Measurements from ENCODE around the gene RNF13. TPM values are rescaled to one million over a fixed set of nuclear protein-coding genes. Genes with fewer than 3 reads are reported as not detected.
A peak's percentile ranks its signal among the peaks of the same experiment; 100 is the strongest.

RNF13 gene
- 100 to 1,000 TPM in 1 of 2 donors, 10 to 100 TPM in 1; 77.3 to 105 TPM for total RNA-seq

GRCh38 chr3:149812606-149813366 lies at the start of gene RNF13:
TSS of gene RNF13 (plus strand) at chr3:149813215. CDS start at chr3:149846027, 32,812 bp downstream.
- WGBS, result under 1% methylated on average over 47 of the region's 56 CpGs
- intact Hi-C loops (cut with DNase I), result loop anchor here (5.0 to 10.0 kb wide), 2 partner anchors 50 to 158 kb away; partner anchors contain the start of gene WWTR1
- H3K4me3 ChIP-seq, result peak within 1 kb of the TSS; percentile 62 to 82
- no peaks in the 10 kb centered on the region for H3K9me3 ChIP-seq
- H3K27ac ChIP-seq, result peak within 1 kb of the TSS; percentile 96 to 97
- TF ChIP-seq POLR2AphosphoS5 (IDR thresholded peaks at IDR 0.05) (peak; percentile 85), POLR2A (IDR thresholded peaks at IDR 0.05) (peak; percentile 66), CTCF (IDR thresholded peaks at IDR 0.05) (no peak)
- no peaks in the 10 kb centered on the region for H3K36me3 ChIP-seq
- peak; percentile 98 for DNase-seq (ENCODE audit: low spot score)
- H3K4me1 ChIP-seq (replicated peaks), result no peaks in the 10 kb centered on the region
- no peaks in the 10 kb centered on the region for H3K27me3 ChIP-seq (replicated peaks; ENCODE audit: insufficient read depth)

- Histone ChIP-seq H3K27ac (no peak overlapping the region), H3K4me3 (no peak overlapping the region), H3K27me3 (replicated peaks; ENCODE audit: insufficient read depth) (no peaks in the 10 kb centered on the region), H3K36me3 (no peaks in the 10 kb centered on the region), H3K9me3 (no peaks in the 10 kb centered on the region), H3K4me1 (replicated peaks) (no peaks in the 10 kb centered on the region)
- WGBS, result 75% methylated on average over 3 of the region's 3 CpGs
- no peak for DNase-seq (ENCODE audit: low spot score)
- intact Hi-C loops (cut with DNase I), result loop anchor here (5.0 kb wide), 2 partner anchors 49 to 204 kb away; partner anchors contain the start of gene RNF13
- TF ChIP-seq POLR2AphosphoS5 (IDR thresholded peaks at IDR 0.05) (no peak), CTCF (IDR thresholded peaks at IDR 0.05) (no peak), POLR2A (IDR thresholded peaks at IDR 0.05) (no peak)
Observed at GRCh38 chr3:149763565-149764195, 49.3 kb upstream of the RNF13 start.

GRCh38 chr3:149764302-149764701 lies 48.7 kb upstream of the RNF13 start:
- TF ChIP-seq POLR2AphosphoS5 (IDR thresholded peaks at IDR 0.05) (no peak), POLR2A (IDR thresholded peaks at IDR 0.05) (no peak), CTCF (IDR thresholded peaks at IDR 0.05) (no peak)

GRCh38 chr3:149765762-149766334 lies 47.2 kb upstream of the RNF13 start:
- no peaks in the 10 kb centered on the region for H3K36me3 ChIP-seq
- no peaks in the 10 kb centered on the region for H3K27me3 ChIP-seq (replicated peaks; ENCODE audit: insufficient read depth)
- H3K4me3 ChIP-seq, result no peak overlapping the region
- H3K4me1 ChIP-seq (replicated peaks), result no peaks in the 10 kb centered on the region
- H3K27ac ChIP-seq, result no peak overlapping the region
- intact Hi-C loops (cut with DNase I), result no loop called here
- TF ChIP-seq POLR2A (IDR thresholded peaks at IDR 0.05) (no peak), CTCF (IDR thresholded peaks at IDR 0.05) (peak in 2 of 4 experiments; percentile 48 to 55), POLR2AphosphoS5 (IDR thresholded peaks at IDR 0.05) (no peak)
- DNase-seq (ENCODE audit: low spot score), result no peak
- no peaks in the 10 kb centered on the region for H3K9me3 ChIP-seq
- WGBS, result 58% methylated on average over 2 of the region's 2 CpGs

More at GRCh38 chr3:149764302-149764701, 48.7 kb upstream of the RNF13 start:
- no peak overlapping the region for H3K4me3 ChIP-seq
- H3K4me1 ChIP-seq (replicated peaks), result no peaks in the 10 kb centered on the region
- H3K27me3 ChIP-seq (replicated peaks; ENCODE audit: insufficient read depth), result no peaks in the 10 kb centered on the region
- intact Hi-C loops (cut with DNase I), result loop anchor here (5.0 kb wide), 2 partner anchors 48 to 203 kb away; partner anchors contain the start of gene RNF13
- WGBS, result 47% methylated on average over 1 of the region's 1 CpG
- no peak overlapping the region for H3K27ac ChIP-seq
- DNase-seq (ENCODE audit: low spot score), result no peak
- H3K36me3 ChIP-seq, result no peaks in the 10 kb centered on the region
- no peaks in the 10 kb centered on the region for H3K9me3 ChIP-seq

Measured in prostate gland (tissue), 2 donors.